Measurements from ENCODE around the gene CNOT1.

DNA sequence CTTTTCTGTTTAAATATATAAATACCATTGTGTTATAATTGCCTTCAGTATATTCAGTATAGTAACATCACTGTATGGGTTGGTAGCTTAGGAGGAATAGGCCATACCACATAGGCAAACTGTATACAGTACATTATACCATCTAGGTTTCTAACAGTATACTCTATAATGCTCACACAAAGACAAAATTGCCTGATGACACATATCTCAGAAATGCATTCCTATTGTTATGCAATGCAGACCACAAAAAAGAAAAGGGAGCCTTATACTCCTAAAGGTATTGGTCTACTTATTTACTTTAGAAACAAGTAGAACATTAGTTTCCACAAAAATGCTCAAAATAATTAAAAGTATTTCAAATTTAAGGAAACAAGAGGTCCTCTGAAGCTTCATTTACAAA lies 66.4 kb downstream of the CNOT1 start:
- TF ChIP-seq, protein P1, sequence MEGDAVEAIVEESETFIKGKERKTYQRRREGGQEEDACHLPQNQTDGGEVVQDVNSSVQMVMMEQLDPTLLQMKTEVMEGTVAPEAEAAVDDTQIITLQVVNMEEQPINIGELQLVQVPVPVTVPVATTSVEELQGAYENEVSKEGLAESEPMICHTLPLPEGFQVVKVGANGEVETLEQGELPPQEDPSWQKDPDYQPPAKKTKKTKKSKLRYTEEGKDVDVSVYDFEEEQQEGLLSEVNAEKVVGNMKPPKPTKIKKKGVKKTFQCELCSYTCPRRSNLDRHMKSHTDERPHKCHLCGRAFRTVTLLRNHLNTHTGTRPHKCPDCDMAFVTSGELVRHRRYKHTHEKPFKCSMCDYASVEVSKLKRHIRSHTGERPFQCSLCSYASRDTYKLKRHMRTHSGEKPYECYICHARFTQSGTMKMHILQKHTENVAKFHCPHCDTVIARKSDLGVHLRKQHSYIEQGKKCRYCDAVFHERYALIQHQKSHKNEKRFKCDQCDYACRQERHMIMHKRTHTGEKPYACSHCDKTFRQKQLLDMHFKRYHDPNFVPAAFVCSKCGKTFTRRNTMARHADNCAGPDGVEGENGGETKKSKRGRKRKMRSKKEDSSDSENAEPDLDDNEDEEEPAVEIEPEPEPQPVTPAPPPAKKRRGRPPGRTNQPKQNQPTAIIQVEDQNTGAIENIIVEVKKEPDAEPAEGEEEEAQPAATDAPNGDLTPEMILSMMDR (IDR thresholded peaks at IDR 0.05; ENCODE audit: low read depth, low read length, poor library complexity, severe bottlenecking), result no peak
- TF ChIP-seq EZH2phosphoT487 (IDR thresholded peaks at IDR 0.05; ENCODE audit: borderline replicate concordance, low read length), result no peak

All from DOHH2 (cell line).